BLaER1 treated with 17β-estradiol and CSF1 and Interleukin-3, amounts not matched to agents 10 nM and 100 nM (cell line): ENCODE measurements around the gene OR6C75.
"Not testable (repeated sequence)": the region's sequence is repeated elsewhere in the genome, so short reads cannot be mapped to it uniquely, and the experiment has no call there.

Experiments used
- H3K27ac ChIP-seq, 11 experiments: shearing (Covaris generic); formaldehyde crosslinking; 2 replicates each; pipeline ENCODE4 v1.8.1; 2022
- H3K27me3 ChIP-seq, 11 experiments: shearing (Covaris generic); formaldehyde crosslinking; 2 replicates each; pipeline ENCODE4 v1.8.1; 2022
- H3K36me3 ChIP-seq, 11 experiments: shearing (Covaris generic); formaldehyde crosslinking; 2 replicates each; pipeline ENCODE4 v1.8.1; 2022
- H3K4me1 ChIP-seq, 10 experiments: shearing (Covaris generic); formaldehyde crosslinking; 2 replicates each; pipeline ENCODE4 v1.8.1; 2022
- H3K4me2 ChIP-seq, 11 experiments: shearing (Covaris generic); formaldehyde crosslinking; 2 replicates each; pipeline ENCODE4 v1.8.1; 2022
- H3K4me3 ChIP-seq, 10 experiments: shearing (Covaris generic); formaldehyde crosslinking; 2 replicates each; pipeline ENCODE4 v1.8.1; 2022
- H3K9ac ChIP-seq, 11 experiments: shearing (Covaris generic); formaldehyde crosslinking; 2 replicates each; pipeline ENCODE4 v1.8.1; 2022
- H3K9me3 ChIP-seq, 11 experiments: shearing (Covaris generic); formaldehyde crosslinking; replicated peaks in 1 of 11; 2 replicates each; pipeline ENCODE4 v1.8.1; 2022
- H4K20me1 ChIP-seq, 11 experiments: shearing (Covaris generic); formaldehyde crosslinking; 2 replicates each; pipeline ENCODE4 v1.8.1; 2022
- Cebpa-rat ChIP-seq, 11 experiments: shearing (Covaris generic); IDR thresholded peaks; 2 replicates each; pipeline ENCODE4 v1.8.1; 2022

The OR6C75 gene

GRCh38 chr12:55392032-55392795 is 29.4 kb downstream of the OR6C75 start:
- no peak overlapping the region for H3K4me3 ChIP-seq
- no peak overlapping the region for H3K9ac ChIP-seq
- H3K36me3 ChIP-seq = no peaks in the 10 kb centered on the region
- H3K9me3 ChIP-seq = peaks cover 0 to 10% (median 3%) of the 10 kb centered on the region in 11 experiments; a peak in 4 of 22 replicates
- H3K4me2 ChIP-seq = no peak overlapping the region
- TF ChIP-seq Cebpa-rat (IDR thresholded peaks at IDR 0.05) = no peak
- no peak overlapping the region for H3K27ac ChIP-seq
- no peaks in the 10 kb centered on the region for H4K20me1 ChIP-seq
- no peaks in the 10 kb centered on the region for H3K27me3 ChIP-seq
- no peaks in the 10 kb centered on the region for H3K4me1 ChIP-seq

DNA sequence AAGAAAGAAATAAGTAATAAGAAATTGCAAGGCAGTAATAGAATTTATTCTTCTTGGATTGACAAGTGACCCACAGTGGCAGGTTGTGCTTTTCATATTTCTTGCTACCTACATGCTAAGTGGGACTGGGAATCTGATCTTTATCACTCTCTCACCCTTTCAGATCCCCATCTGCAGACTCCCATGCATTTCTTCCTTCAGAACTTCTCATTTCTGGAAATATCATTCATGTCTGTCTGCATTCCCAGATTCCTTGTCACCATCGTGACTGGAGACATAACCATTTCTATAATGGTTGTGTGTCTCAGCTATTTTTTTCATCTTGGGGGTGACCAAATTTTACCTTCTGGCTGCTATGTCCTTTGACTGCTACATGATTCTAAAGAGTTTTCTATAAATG is 33.6 kb downstream of the OR6C75 start:
- peaks cover 0 to 10% (median 3%) of the 10 kb centered on the region in 11 experiments; a peak in 4 of 22 replicates for H3K9me3 ChIP-seq
- H3K27ac ChIP-seq = no peak overlapping the region
- no peaks in the 10 kb centered on the region for H3K4me1 ChIP-seq
- no peak for TF ChIP-seq Cebpa-rat (IDR thresholded peaks at IDR 0.05)
- H3K4me3 ChIP-seq = no peak overlapping the region
- H4K20me1 ChIP-seq = no peaks in the 10 kb centered on the region
- no peak overlapping the region for H3K9ac ChIP-seq
- no peaks in the 10 kb centered on the region for H3K36me3 ChIP-seq
- H3K4me2 ChIP-seq = no peak overlapping the region
- H3K27me3 ChIP-seq = no peaks in the 10 kb centered on the region

DNA sequence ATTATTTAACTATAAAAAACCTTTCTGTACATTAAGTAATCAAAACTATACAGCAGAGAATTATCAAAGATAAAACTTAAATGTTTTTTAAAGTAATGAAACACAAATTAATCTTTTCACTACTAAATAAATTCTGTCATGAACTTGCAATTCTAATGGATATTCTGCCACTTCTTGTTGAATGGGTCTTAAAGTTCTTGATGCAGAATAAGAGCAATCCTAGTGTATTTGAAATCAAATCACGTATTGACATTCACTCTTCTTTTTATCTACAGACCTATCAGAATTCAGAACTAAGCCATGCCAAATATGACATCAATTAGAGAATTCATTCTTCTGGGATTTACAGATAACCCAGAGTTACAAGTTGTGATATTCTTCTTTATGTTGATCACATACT is 37.5 kb downstream of the OR6C75 start, which contains the start of gene OR6C65:
OR6C65 (plus strand) TSS at position 301 of the 400 bp plus-strand sequence; CDS start at position 301, 0 bp downstream.
- H3K9me3 ChIP-seq = 0 out of 22 replicates have a peak, but pooled peaks cover 0 to 5% (median 0%) of the 10 kb centered on the region in 11 experiments
- no peak for TF ChIP-seq Cebpa-rat (IDR thresholded peaks at IDR 0.05)
- H3K36me3 ChIP-seq = no peaks in the 10 kb centered on the region
- H3K9ac ChIP-seq = no peak within 1 kb of the TSS
- no peak within 1 kb of the TSS for H3K27ac ChIP-seq
- H3K4me1 ChIP-seq = no peaks in the 10 kb centered on the region
- no peaks in the 10 kb centered on the region for H4K20me1 ChIP-seq
- H3K4me3 ChIP-seq = no peak within 1 kb of the TSS
- no peak within 1 kb of the TSS for H3K4me2 ChIP-seq
- H3K27me3 ChIP-seq = no peaks in the 10 kb centered on the region

- Histone ChIP-seq H3K9ac (no peak overlapping the region), H3K27me3 (no peaks in the 10 kb centered on the region), H4K20me1 (no peaks in the 10 kb centered on the region), H3K4me3 (no peak overlapping the region), H3K27ac (no peak overlapping the region), H3K4me1 (no peaks in the 10 kb centered on the region), H3K9me3 (0 out of 22 replicates have a peak, but pooled peaks cover 0 to 5% (median 0%) of the 10 kb centered on the region in 11 experiments), H3K4me2 (no peak overlapping the region), H3K36me3 (no peaks in the 10 kb centered on the region)
- TF ChIP-seq Cebpa-rat (IDR thresholded peaks at IDR 0.05) = no peak
Observed at GRCh38 chr12:55407866-55408265, 45.1 kb downstream of the OR6C75 start.

GRCh38 chr12:55409133-55409532 is 46.4 kb downstream of the OR6C75 start:
- H4K20me1 ChIP-seq, H3K4me2 ChIP-seq: not testable (repeated sequence)

GRCh38 chr12:55412138-55412537 is 49.4 kb downstream of the OR6C75 start:
- not testable (repeated sequence) for H4K20me1 ChIP-seq, H3K36me3 ChIP-seq, H3K9ac ChIP-seq, H3K9me3 ChIP-seq, H3K4me1 ChIP-seq, H3K4me2 ChIP-seq, H3K27ac ChIP-seq, H3K4me3 ChIP-seq
- H3K27me3 ChIP-seq = peaks cover 7 to 27% (median 19%) of the 10 kb centered on the region in 11 experiments

More at GRCh38 chr12:55409133-55409532, 46.4 kb downstream of the OR6C75 start:
- not testable (repeated sequence) for H3K9ac ChIP-seq, H3K27ac ChIP-seq, H3K4me1 ChIP-seq, H3K36me3 ChIP-seq, H3K27me3 ChIP-seq, H3K4me3 ChIP-seq, H3K9me3 ChIP-seq

GRCh38 chr12:55413498-55414388 is 51.0 kb downstream of the OR6C75 start:
- not testable (repeated sequence) for H3K27ac ChIP-seq, H3K9ac ChIP-seq, H3K9me3 ChIP-seq, H3K4me3 ChIP-seq, H3K36me3 ChIP-seq, H4K20me1 ChIP-seq, H3K4me1 ChIP-seq, H3K4me2 ChIP-seq
- peaks cover 7 to 27% (median 19%) of the 10 kb centered on the region in 11 experiments for H3K27me3 ChIP-seq

DNA sequence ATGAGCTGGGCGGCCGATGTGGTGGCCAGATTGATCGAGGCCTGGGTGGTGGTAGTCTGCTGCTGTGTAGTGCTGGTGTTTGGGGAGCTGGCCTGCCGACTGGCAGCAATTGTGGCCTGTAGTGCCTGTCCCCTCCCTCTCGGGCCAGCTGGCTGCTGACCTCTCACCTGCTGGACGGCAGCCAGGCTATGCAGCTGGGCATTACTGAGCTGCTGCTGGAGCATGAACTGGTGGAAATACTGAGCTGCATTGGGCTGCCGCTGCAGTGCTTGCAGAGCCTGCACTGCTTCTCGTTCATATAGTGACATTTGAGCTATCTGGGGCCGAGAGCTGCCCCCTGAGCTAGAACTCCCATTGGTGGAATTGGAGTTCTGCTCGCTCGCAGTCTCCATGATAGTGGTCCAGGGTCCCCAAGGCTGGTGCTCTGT is 51.6 kb downstream of the OR6C75 start:
- H3K36me3 ChIP-seq, H3K27ac ChIP-seq, H3K4me3 ChIP-seq, H3K9me3 ChIP-seq, H3K9ac ChIP-seq, H4K20me1 ChIP-seq, H3K4me1 ChIP-seq: not testable (repeated sequence)
- Histone ChIP-seq H3K4me2 (peak overlapping the region in 1 of 11 experiments; percentile 37; a peak in 1 of 22 replicates), H3K27me3 (peaks cover 7 to 27% (median 19%) of the 10 kb centered on the region in 11 experiments)

DNA sequence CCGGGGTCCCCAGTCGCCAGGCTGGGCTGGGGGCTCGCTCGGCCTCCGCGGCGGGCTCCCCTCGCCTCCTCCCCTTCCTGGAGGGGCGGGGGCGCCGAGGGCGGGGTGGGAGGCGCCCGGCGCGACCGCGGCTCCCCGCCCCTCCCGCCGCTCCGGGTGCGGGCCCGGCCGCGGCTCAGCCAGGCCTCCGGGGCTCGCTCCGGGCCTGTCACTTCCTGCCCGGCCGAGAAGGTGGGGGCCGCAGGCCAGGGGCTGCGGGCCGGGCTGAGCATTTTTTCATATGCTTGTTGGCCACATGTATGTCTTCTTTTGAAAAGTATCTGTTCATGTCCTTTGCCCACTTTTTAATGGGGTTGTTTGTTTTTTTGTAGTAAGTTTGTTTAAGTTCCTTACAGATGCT is 52.1 kb downstream of the OR6C75 start:
- not testable (repeated sequence) for H3K36me3 ChIP-seq, H4K20me1 ChIP-seq, H3K9ac ChIP-seq, H3K27ac ChIP-seq, H3K9me3 ChIP-seq, H3K4me1 ChIP-seq, H3K4me3 ChIP-seq
- peaks cover 7 to 27% (median 19%) of the 10 kb centered on the region in 11 experiments for H3K27me3 ChIP-seq
- H3K4me2 ChIP-seq = peak overlapping the region in 5 of 11 experiments; percentile 34 to 45 (median 37); a peak in 7 of 22 replicates
